Germinal center (tissue), 1 donor: ENCODE results near the gene ARHGEF10L.

Source experiments
- DNase-seq: peaks from one replicate; pipeline ENCODE4 v3.0.0; 2012; ENCODE audit warnings: mixed read lengths, low spot score

Gene ARHGEF10L

DNA sequence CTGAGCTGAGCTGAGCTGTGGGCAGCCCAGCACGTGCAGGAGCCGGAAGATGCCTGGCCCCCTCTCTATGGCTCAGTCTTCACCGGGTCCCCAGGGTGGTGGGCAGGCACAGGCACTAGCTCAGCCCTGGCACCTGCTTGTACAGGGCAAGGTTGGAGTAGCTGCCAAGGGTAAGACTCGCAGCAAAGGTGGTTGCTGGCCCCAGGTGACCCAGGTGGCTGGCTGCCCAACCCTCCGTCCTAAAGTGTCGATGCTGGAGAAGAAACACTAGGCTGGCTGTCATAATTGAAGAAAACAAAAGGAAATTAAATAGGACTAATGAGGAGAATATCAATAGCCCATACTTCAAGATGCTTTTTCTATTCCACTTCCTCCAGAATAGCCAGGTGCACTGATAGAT is 138.5 kb downstream of the ARHGEF10L start:
- no peak for DNase-seq

DNA sequence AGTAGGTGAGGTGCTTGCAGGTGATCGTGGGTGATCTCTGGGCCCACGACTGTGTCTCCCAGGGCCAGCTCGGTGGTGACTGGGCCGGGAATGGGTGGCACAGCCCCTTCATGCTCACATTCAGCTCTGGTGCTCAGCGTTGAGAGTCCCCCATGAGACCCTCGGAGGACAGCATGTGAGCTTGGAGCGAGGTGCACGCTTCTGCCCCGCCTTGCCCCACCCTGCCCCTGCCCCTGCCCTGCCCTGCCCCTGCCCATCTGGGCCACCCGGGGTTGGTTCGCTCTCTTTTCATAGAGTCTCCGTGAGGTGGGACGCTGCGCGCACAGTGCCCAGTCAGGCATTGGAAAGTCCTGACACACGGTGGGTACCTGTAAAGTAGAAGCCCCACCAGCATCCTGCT is 140.4 kb downstream of the ARHGEF10L start:
- DNase-seq, result no peak

DNA sequence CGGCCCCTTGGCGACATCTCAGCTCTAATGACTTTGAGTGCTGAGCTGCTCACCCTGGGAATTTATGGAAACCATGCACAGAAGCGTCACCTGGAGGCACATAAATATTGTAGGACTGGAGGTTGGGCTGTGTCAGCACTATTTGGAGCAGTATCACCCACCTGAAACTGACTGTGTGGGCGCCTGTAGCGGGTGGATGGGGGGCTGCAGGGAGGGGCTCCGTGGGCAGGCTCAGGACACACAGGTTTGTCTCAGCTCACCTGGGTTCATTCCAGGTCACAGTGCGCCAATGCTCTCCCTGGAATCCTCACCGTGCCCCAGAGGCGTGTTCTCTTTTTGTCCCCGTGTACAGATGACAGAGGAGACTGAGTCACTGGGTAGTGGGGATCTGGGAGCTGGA is 140.8 kb downstream of the ARHGEF10L start:
- DNase-seq, result no peak

DNA sequence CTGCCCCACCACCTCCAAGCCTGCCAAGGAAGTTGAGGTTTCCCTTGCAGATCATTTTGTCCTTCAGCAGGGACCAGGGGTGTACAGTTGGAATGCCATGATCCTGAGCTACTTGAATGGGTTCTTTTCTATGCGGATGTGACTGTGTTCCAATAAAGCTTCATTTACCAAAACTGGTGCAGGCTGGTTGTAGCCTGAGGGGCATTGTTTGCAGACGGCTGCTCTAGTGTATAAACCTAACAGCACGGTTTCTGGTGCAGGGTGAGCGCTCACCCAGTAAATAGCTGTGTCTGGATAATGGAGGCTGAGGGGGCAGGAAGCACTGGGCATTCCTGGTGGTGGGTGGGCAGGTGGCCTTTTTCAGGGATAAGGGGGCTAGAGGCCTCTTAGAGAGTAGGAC is 142.9 kb downstream of the ARHGEF10L start:
- no peak for DNase-seq

DNA sequence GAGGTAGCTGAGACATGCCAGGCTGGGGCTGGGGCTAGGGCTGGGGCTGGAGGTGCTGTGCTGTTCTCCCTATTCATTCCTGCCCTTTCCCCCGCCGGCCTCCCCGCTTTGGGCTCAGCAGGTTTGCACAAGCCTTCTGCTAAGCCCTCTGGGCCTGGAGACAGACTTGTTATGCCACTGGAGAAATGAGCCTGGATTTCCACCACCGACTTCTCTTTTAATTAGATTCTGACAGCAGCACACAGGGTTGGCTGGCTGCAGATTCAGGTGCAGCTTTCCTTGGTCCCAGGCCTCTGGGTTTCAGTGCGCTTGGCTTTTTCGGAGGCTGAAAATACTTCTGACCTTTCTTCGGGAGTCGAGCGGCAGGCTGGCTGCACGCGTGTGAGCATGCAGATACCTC is 144.1 kb downstream of the ARHGEF10L start:
- no peak for DNase-seq

DNA sequence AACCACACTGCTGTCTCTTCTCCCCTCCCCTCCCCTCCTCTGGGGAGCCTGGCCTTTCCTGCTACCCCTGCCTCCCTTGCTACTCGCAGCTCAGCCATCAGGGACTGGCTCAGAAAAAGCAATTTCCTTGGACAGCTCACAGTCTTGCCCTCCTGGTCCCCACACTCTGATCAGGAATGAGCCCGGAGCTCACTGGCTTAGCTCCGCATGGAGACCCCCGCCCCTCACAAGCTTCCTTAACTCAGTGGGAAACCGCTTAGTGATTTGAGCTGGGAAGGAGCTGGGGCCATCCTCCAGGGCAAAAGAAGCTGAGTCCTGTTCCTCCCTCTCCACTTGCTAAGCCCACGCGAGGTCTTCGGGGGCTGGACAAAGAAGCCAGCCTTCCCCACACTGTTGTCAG is 145.3 kb downstream of the ARHGEF10L start:
- no peak for DNase-seq

DNA sequence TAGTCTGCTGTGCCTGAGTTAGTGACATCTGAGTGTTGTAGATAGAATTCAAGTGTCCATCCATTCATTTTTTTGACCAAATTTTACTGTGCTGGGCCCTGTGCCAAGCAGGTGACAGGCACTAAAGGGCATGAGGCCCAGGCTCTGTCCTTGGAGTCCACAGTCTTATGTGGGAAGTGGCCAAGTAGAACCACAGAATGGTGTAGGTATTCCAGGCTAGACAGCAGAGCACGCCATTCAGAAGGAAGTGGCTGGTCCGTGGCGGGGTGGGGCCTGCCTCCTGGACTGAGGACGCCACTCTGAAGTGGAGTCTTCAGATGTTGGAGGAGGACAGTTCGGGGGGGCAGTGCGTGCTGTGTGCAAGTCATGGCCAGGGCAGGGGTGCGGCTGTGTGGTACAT is 146.8 kb downstream of the ARHGEF10L start:
- DNase-seq, result no peak

DNA sequence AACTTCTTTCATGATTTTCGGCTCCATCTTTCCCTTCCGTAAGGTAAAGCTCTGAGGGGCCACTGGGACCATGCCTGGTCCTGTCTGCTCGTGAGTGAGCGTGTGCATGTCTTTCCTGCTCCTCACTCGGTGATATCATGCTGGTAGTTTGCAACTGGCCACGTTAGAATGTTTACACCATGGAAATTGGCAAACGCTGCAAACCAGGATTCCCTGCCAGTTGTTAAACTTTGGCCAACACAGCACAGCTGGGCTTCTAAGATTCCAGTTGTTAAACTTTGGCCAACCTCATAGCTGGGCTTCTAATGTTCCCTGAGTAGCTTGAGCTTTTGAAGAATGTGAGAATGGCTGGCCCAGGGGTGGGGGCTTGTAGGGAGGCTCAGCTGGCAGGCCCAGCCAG is 147.6 kb downstream of the ARHGEF10L start:
- no peak for DNase-seq

DNA sequence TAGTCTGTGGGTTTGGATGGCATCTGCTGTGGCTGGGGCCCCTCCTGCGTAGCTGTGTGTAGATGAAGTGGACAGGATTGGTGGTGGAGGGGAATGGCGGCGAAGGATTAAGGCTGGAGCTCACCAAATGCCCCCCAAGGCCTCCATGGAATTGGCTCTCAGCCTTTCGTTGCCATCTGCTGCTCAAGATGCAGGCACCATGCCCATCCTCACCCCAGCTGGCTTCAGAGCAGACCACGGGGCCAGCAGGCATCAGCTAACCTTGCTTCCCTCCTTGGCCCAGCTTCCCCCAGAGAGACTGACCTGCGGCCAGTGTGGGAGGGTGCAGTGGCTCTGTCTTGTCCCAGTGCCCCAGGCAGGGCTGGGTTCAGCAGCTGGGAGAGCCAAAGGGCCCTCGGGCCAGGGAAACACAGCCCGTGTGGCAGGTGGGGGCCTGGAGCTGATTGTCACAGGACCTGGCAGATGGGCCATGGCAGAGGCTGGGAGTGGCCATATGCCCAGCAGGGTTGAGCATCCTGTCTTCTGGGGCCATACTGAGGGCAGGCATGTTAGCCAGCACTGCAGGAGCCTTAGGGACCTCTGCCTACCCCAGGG is 148.8 kb downstream of the ARHGEF10L start:
- no peak for DNase-seq

DNA sequence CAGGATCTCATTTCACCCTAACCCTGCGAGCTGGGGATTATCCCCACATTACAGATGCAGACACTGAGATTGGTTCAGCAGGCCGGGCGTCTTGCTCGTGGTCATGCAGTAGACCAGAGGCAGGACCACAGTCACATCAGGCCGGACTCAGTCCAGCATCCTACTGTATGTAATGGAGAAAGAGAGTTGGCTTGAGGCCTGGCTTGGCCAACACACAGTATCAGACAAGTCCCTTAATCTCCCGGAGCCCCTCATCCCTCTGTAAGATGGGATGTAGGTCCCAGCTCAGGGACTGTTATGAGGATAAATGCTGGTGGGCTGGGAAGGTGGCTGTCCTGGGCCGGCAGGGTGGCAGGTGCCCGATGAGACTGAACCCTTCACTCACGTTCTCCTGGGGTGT is 149.5 kb downstream of the ARHGEF10L start:
- DNase-seq, result no peak

DNA sequence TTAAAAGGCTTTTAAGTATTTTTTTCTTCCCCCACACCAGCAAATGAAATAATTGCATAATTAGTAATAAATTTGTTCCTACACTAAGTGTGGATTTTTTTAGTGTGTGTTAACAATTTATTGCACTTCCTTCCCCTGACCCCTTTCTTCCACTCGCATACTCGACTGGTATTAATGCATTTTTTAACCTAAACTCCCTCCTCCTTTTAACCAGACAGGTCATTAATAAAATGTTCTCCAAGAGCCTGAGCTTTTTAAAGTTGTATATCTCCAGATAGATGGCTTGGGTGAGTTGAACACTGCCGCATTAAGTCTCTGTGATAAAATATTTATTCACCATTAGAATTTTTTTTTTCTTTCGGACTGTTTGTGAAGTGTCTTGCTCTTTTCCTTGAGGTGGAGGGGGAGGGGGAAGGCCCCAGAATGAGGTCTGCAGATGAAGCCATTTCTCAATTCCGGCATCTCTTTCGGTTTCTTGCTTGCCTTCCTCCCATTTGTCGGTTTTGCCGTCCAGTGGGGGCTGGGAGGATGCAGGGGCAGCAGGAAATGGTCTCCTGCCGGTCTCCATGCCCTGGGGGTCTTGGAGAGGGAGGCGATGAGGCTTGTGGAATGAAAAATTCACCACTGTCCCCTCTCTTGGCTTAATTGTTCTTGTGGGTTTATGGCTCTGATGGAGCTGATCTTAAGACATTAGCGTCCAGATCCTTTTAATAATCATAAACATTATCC is 151.6 kb downstream of the ARHGEF10L start:
- DNase-seq, result no peak

DNA sequence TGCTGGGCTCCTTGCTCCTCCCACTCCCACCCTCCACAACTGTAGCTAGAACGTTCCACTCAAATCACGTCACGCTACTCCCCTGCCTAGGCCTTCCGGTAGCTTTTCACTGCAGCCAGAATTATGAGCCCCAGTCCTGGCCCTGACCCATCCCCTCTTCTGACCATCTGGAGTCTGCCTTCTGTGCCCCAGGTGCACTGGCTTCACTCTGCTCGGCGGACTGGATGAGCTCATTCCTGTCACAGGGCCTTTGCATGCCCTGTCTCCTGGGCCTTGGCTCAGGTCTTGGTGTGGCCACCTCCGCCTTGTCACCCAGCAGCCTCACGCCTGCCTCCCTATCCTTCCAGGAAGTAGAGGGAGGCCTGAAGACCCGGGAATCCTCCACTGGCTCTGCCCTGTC is 153.1 kb downstream of the ARHGEF10L start:
- no peak for DNase-seq

DNA sequence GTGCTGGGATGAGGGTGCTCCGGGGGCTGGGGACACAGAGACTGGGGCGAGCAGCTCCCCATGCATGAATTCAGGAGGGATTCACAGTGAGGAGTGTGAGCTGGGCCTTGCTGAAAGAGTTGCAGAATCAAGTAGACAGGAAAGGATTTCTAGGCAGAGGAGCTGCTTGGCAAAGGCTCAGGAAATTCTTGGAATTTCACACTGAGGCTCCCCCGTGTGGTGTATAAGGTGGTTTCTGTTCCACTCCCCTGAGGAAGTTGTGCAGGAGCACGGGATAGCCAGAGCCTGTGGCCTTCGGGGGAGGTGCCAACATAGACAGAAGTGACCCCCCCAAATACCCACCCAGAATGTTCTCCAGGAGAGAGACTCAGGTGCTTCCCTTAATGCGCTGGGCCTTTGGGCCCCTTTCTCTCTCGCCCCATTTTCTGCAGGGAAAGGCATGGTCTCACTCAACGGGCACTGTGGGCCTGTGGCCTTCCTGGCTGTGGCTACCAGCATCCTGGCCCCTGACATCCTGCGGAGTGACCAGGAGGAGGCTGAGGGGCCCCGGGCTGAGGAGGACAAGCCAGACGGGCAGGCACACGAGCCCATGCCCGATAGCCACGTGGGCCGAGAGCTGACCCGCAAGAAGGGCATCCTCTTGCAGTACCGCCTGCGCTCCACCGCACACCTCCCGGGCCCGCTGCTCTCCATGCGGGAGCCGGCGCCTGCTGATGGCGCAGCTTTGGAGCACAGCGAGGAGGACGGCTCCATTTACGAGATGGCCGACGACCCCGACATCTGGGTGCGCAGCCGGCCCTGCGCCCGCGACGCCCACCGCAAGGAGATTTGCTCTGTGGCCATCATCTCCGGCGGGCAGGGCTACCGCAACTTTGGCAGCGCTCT is 157.2 kb downstream of the ARHGEF10L start:
- no peak for DNase-seq

DNA sequence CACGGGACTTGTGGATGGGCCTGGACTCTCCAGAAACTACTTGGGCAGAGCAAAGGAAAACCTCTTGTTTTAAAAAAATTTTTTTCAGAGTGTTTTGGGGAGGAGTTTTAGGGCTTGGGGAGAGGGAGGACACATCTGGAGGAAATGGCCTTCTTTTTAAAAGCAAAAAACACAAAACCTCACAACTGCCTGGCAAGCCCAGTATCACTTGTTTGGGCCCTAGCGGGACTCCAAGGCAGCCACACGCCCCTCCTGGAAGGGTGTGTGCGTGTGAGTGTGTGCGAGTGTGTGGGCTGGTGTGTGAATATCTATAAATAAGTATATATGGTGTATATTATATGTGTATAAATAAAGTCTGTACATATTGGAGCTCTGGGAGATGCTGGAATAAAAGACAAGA is 158.0 kb downstream of the ARHGEF10L start:
- DNase-seq, result no peak

DNA sequence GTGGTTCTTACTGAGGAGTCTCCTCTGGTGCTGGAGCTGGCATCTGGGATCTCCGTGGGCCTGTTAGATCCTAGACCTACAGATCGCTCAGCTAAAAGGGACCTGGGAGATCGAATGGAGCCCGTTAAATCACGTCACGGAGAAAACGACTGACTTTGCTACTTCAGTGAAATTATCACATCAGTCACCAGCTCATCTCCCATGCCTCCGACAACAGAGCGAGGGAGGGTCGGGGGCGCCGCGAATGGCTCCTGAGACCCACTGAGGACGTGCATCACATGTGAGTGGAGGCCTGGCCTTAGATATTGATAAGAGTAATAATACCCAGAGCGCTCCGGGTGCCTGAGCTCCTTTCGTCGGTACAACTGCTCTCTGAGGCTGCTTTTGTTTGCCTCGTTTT is 160.1 kb downstream of the ARHGEF10L start:
- no peak for DNase-seq

DNA sequence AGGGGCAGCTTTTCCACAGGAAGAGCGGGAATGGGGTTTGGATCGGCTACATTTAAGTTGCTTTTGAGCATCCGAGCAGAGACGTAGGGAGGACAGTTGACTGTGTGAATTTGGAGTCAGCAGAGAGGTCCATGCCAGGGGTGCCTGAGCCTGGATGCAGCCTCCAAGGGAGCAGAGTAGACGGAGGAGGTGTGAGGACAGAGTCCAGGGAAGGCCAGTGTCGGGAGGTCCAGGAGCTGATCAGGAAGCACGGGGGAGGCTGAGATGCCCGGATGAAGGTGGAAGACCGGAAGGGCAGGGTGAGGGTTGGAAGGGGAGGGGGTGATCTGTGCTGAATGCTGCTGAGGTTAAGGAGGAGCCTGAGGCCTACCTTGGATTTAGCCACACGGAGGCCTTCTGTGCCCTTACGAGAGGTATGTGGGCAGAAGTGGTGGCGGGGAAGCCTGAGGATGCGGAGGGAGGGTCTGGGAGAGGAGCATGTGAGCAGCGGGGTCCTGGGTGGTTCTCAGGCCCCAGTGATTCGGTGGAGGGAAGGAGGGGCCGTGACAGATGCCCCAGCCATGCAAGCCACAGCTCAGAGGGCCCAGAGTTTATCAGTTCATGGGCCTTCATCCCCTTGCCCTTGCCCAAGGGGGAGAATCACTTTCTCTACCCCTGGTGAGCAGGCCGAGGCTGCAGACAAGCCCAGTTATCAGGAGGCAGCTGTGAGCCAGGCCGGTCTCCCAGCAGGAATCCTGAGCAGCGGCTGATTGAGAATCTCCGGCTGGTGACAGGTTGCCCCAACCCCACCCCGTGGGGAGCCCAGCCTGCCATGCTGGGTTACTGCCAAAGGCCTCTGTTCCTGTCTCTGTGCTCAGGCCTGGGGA is 161.7 kb downstream of the ARHGEF10L start:
- DNase-seq, result no peak

DNA sequence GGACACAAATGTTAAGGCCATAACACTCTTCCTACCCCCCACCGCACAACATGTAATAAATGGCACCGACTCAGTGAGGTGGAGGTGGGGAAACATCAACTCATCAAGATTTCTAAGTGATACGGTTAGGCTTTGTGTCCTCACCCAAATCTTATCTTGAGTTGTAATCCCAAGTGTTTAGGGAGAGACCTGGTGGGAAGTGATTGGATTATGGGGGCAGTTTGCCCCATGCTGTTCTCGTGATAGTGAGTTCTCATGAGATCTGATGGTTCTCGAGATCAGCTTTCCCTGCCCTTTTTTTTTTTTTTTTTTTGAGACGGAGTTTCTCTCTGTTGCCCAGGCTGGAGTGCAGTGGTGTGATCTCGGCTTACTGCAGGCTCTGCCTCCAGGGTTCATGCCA is 164.7 kb downstream of the ARHGEF10L start:
- DNase-seq, result no peak

DNA sequence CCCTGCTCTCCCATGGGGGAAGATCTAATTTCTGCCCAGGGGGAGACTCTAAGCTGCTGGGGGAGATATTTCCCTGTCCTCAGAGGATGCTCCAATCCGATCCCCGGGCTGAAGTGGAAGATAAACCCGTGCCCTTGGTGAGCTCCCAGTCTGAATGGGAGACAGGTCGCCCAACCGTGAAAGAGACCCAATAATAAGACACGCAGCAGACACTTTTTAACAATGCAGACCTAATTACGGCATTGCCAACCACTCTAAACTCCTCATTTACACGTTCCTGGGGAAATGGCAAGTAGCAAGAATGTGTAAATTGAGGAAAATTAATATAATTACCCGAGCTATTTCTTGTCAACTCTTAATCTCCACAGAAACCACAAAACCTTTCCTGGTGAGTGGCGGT is 166.9 kb downstream of the ARHGEF10L start:
- DNase-seq, result no peak

DNA sequence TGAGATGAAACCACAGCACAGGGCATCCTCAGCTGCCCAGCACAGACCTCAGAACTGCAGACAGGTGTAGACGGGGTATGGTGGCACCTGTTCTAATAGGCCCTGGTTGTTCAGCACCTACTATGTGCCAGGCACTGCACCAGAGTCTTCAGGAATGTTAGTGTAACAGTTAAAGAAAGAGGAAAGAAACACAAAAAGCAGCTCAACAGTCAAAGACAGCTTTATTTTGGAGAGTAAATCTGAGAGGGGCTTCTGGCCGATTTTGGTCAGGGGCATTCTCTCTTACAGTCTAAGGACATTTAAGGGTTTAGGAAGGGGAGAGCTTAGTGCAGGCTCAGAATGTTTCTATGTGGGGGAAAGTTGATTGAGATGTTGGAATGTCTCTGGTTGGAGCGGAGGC is 170.5 kb downstream of the ARHGEF10L start:
- DNase-seq, result no peak

DNA sequence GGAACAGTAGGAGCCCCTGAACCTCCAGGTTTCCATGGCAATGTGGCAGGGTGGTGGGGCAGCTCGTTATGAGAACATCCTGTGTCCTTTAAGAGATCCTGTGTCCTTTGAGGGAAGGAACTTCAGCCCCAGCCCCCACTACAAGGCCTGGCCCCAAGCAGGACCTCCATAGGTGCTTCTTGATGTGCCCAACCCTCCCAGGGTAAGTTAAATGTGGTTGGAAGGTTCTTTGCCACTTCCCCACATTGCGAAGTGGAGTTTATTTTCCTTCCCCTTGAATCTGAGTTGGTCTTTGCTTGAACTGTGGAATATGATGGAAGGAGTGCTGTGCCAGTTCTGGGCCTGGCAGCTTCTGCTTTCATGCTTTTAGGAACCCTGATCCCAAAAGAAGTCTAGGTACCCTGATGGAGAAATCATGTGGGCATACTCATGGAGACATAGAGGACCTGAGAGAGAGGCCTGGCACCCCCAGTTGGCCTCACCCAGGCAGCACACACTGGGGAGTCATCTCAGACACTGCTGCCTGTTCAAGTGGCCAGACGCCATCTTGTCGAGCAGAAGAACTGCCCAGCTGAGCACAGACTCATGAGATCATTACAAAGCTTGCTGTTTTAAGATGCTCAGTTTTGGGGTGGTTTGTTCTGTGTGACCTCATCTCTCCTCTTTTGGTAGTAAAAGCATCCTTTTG is 171.5 kb downstream of the ARHGEF10L start:
- DNase-seq, result no peak

DNA sequence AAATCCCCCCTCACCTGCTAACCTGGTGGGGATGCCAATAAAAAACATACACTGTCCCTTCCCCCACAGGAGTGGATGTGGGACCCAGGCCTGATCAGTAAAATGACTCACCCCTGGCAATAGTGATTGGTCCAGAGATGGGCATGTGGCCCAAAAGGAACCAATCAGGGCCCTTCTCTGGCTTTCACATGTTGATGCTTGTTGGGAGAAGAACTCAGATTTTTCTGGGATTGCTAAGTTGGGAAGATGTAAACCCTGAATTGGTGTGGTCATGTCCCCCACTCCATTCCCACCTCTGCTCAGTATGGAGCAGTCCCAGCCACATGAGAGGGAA is 172.0 kb downstream of the ARHGEF10L start:
- no peak for DNase-seq

DNA sequence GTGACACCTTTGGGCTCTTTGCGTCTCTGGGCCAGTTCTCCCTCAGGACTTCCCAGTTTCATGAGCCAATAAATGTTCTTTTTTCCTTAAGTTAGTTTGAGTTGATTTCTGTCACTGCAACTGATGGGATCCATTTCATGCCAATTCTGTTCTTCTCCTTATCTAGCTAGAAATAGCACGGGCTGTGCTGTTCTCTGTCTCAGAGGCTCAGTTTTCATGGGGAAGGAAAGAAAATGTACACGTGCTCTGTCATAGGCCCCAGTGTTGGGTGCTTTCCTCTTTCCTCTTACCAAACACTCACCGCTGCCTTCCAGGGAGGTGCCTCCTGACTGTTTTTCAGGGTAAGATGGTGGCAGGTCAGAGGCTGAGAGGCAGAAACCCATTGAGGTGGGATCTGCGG is 172.4 kb downstream of the ARHGEF10L start:
- no peak for DNase-seq
